H1 (cell line): ENCODE results near the gene SUSD1. TPM values are rescaled to one million over a fixed set of nuclear protein-coding genes. Genes with fewer than 3 reads are reported as not detected.

Experiments used
- CTCF ChIA-PET: fragments of 300-600 bp; sonication (Branson Sonifier 250); formaldehyde crosslinking; loops from one replicate; lab custom pipeline; 2021; ENCODE audit not compliant: partially characterized antibody; lab: Charles Lee
- POLR2A ChIA-PET: fragments of 300-600 bp; sonication (Branson Sonifier 250); formaldehyde crosslinking; loops from one replicate; lab custom pipeline; 2021; ENCODE audit warnings: inconsistent platforms; ENCODE audit not compliant: partially characterized antibody; lab: Charles Lee
- DNase-seq, 2 experiments: peaks; one replicate each; pipeline versions ENCODE4 v3.0.0 to v3.0.0-alpha.2; 2010 to 2022; ENCODE audit warnings: low spot score in 2 of 2, low read depth in 1 of 2, mixed read lengths in 1 of 2
- FAIRE-seq: peaks from 2 replicates; lab custom pipeline; 2011; peaks lifted over from hg19 to GRCh38; lab: Jason Lieb, UNC
- H2AFZ ChIP-seq: 2 replicates; pipeline ENCODE4 v1.8.1; 2012; ENCODE audit warnings: low read length, inconsistent platforms
- H2AK5ac ChIP-seq: 2 replicates; pipeline ENCODE4 v1.6.1; 2013; ENCODE audit warnings: low read depth, low read length
- H2BK120ac ChIP-seq: replicated peaks from 2 replicates; pipeline ENCODE3; 2013; ENCODE audit warnings: low read depth, low read length, inconsistent platforms
- H2BK12ac ChIP-seq: 2 replicates; pipeline ENCODE4 v1.6.1; 2013; ENCODE audit warnings: low read depth, low read length
- H2BK15ac ChIP-seq: 2 replicates; pipeline ENCODE4 v1.6.1; 2013; ENCODE audit warnings: low read length
- H2BK20ac ChIP-seq: 2 replicates; pipeline ENCODE4 v1.6.1; 2013; ENCODE audit warnings: low read length
- H2BK5ac ChIP-seq: 2 replicates; pipeline ENCODE4 v1.6.1; 2013; ENCODE audit warnings: low read depth, low read length
- H3K14ac ChIP-seq: 2 replicates; pipeline ENCODE4 v1.6.1; 2013; ENCODE audit warnings: inconsistent platforms; ENCODE audit not compliant: insufficient read length
- H3K18ac ChIP-seq: 2 replicates; pipeline ENCODE4 v1.6.1; 2013; ENCODE audit warnings: low read length; ENCODE audit errors: extremely low read depth
- H3K23ac ChIP-seq: 2 replicates; pipeline ENCODE4 v1.6.1; 2013; ENCODE audit warnings: inconsistent platforms; ENCODE audit not compliant: insufficient read length
- H3K23me2 ChIP-seq: 2 replicates; pipeline ENCODE4 v1.6.1; 2013; ENCODE audit warnings: low read depth, low read length
- H3K27ac ChIP-seq: 2 replicates; pipeline ENCODE4 v1.6.1; 2011; ENCODE audit warnings: low read depth, low read length, inconsistent platforms
- H3K27me3 ChIP-seq, 4 experiments: replicated peaks in 1 of 4; 1 replicate in 1 of 4; 2 replicates in 3 of 4; pipeline versions ENCODE4 v1.6.1 to v1.8.1; 2011 to 2013; ENCODE audit warnings: low read length in 3 of 4, mild to moderate bottlenecking in 3 of 4, inconsistent platforms in 2 of 4, mixed read lengths in 2 of 4, moderate library complexity in 1 of 4; ENCODE audit not compliant: control insufficient read depth in 3 of 4, insufficient read depth in 3 of 4; ENCODE audit errors: extremely low read depth in 1 of 4
- H3K36me3 ChIP-seq, 4 experiments: 2 replicates each; pipeline versions ENCODE4 v1.6.1 to v1.8.1; 2011 to 2013; ENCODE audit warnings: mild to moderate bottlenecking in 4 of 4, low read length in 3 of 4, moderate library complexity in 2 of 4, control low read depth in 1 of 4, inconsistent platforms in 1 of 4; ENCODE audit not compliant: insufficient read depth in 4 of 4, control insufficient read depth in 2 of 4
- H3K4ac ChIP-seq: replicated peaks from 2 replicates; pipeline ENCODE3; 2013; ENCODE audit warnings: low read length, low read depth, mixed read lengths, inconsistent platforms; ENCODE audit not compliant: insufficient read length
- H3K4me1 ChIP-seq, 4 experiments: replicated peaks in 1 of 4; 1 replicate in 1 of 4; 2 replicates in 3 of 4; pipeline versions ENCODE4 v1.6.1 to v1.8.1; 2011 to 2013; ENCODE audit warnings: low read length in 3 of 4, inconsistent platforms in 2 of 4, mixed read lengths in 1 of 4; ENCODE audit not compliant: insufficient read depth in 4 of 4, control insufficient read depth in 3 of 4
- H3K4me2 ChIP-seq, 2 experiments: 2 replicates each; pipeline versions ENCODE4 v1.6.1 to v1.8.1; 2011 to 2013; ENCODE audit warnings: low read depth in 2 of 2, low read length in 2 of 2, control low read depth in 1 of 2, inconsistent platforms in 1 of 2, mild to moderate bottlenecking in 1 of 2; ENCODE audit not compliant: insufficient read depth in 1 of 2
- H3K4me3 ChIP-seq, 4 experiments: fragments of 200-600, 300-600 bp in 1 of 4; sonication (generic), shearing (Covaris generic), sonication (Bioruptor Twin) in 1 of 4; 2 replicates each; pipeline versions ENCODE4 v1.5.1 to v1.8.1; 2011 to 2016; ENCODE audit warnings: low read length in 4 of 4, low read depth in 3 of 4, control low read depth in 2 of 4, inconsistent platforms in 2 of 4, mild to moderate bottlenecking in 2 of 4, mixed read lengths in 1 of 4, moderate library complexity in 1 of 4; ENCODE audit not compliant: insufficient read depth in 2 of 4; ENCODE audit errors: extremely low read depth in 1 of 4
- H3K56ac ChIP-seq: replicated peaks from 2 replicates; pipeline ENCODE3; 2013; ENCODE audit warnings: low read depth, mild to moderate bottlenecking, mixed read lengths, low read length, inconsistent platforms; ENCODE audit not compliant: insufficient read length
- H3K79me1 ChIP-seq: 2 replicates; pipeline ENCODE4 v1.6.1; 2013; ENCODE audit warnings: low read depth, low read length, control low read depth
- H3K79me2 ChIP-seq, 2 experiments: 2 replicates each; pipeline versions ENCODE4 v1.6.1 to v1.8.1; 2012 to 2013; ENCODE audit warnings: low read length in 2 of 2, mild to moderate bottlenecking in 2 of 2, inconsistent platforms in 1 of 2; ENCODE audit not compliant: insufficient read depth in 2 of 2, control insufficient read depth in 1 of 2
- H3K9ac ChIP-seq, 4 experiments: replicated peaks in 1 of 4; 1 replicate in 1 of 4; 2 replicates in 3 of 4; pipeline versions ENCODE4 v1.6.1 to v1.8.1; 2011 to 2013; ENCODE audit warnings: low read depth in 3 of 4, low read length in 3 of 4, control low read depth in 2 of 4, mild to moderate bottlenecking in 2 of 4, moderate library complexity in 2 of 4, inconsistent platforms in 1 of 4; ENCODE audit errors: extremely low read depth in 1 of 4
- H3K9me3 ChIP-seq, 2 experiments: 2 replicates each; pipeline versions ENCODE4 v1.6.1 to v1.8.1; 2012 to 2013; ENCODE audit warnings: mild to moderate bottlenecking in 2 of 2, moderate library complexity in 2 of 2, control low read depth in 1 of 2, inconsistent platforms in 1 of 2, low read depth in 1 of 2, low read length in 1 of 2, mixed read lengths in 1 of 2; ENCODE audit not compliant: insufficient read depth in 2 of 2
- H4K20me1 ChIP-seq, 2 experiments: replicated peaks in 1 of 2; 2 replicates each; pipeline versions ENCODE3 to v1.8.1; 2011 to 2013; ENCODE audit warnings: inconsistent platforms in 2 of 2, low read length in 2 of 2, mild to moderate bottlenecking in 1 of 2; ENCODE audit not compliant: insufficient read depth in 2 of 2, control insufficient read depth in 1 of 2
- H4K5ac ChIP-seq: 2 replicates; pipeline ENCODE4 v1.6.1; 2013; ENCODE audit warnings: low read length, low read depth, mixed read lengths, inconsistent platforms; ENCODE audit not compliant: insufficient read length
- H4K8ac ChIP-seq: 2 replicates; pipeline ENCODE4 v1.8.0; 2013; ENCODE audit warnings: mild to moderate bottlenecking, moderate library complexity, low read length, inconsistent platforms; ENCODE audit not compliant: insufficient read depth; ENCODE audit errors: extremely low read depth
- H4K91ac ChIP-seq: replicated peaks from 2 replicates; pipeline ENCODE3; 2013; ENCODE audit warnings: low read length, mixed read lengths, inconsistent platforms; ENCODE audit not compliant: insufficient read length
- MAFK ChIP-seq: IDR thresholded peaks from 2 replicates; pipeline ENCODE4 v1.6.1; 2012; ENCODE audit warnings: low read depth, mild to moderate bottlenecking, improper control_type of control experiment, low read length
- ZNF274 ChIP-seq: IDR thresholded peaks from 2 replicates; pipeline ENCODE4 v1.7.0; 2012; ENCODE audit warnings: low read length, borderline replicate concordance; ENCODE audit errors: extremely low read depth
- WGBS, 2 experiments: shearing (Covaris generic) in 1 of 2; methylation state at CpG; one replicate each; pipeline versions ENCODE4 v1.1.6 to v1.1.7; 2013 to 2015; ENCODE audit warnings: low lambda C conversion rate in 2 of 2, mixed read lengths in 2 of 2, inconsistent platforms in 1 of 2, low coverage in 1 of 2, missing lambda C conversion rate in 1 of 2; ENCODE audit not compliant: insufficient replicate concordance in 2 of 2, insufficient coverage in 1 of 2, insufficient read length in 1 of 2; ENCODE audit errors: extremely low coverage in 1 of 2, missing lambda C conversion rate in 1 of 2; 5-methylcytosine and 5-hydroxymethylcytosine counted together
- polyA plus RNA-seq, 7 experiments: library from polyadenylated mRNA; depleted of rRNA in 3 of 7; stranded (reverse) in 5 of 7; unstranded in 2 of 7; fragments of >200 nt in 5 of 7; fragments of 200-250 nt in 2 of 7; gene quantifications; 1 replicate in 5 of 7; 2 replicates in 1 of 7; 4 replicates in 1 of 7; pipeline versions ENCODE4 v1.2.1 to v1.2.3, GENCODE V29; 2011 to 2013; ENCODE audit warnings: missing spikeins in 2 of 7, mixed read lengths in 2 of 7
- total RNA-seq: library from RNA; stranded (reverse); fragmentation: NEBNext Ultra II Directional; extraction: Animal tissue kit (Norgen Biotek cat#: 25700); gene quantifications from 2 replicates; pipeline ENCODE4 v1.2.1, GENCODE V29; 2021

The SUSD1 gene
- total and polyA plus RNA-seq, 2 of the 8 experiments (the other 6 are each of a cell fraction or from before 2014, with no cell fraction given) = 2.8 to 7.2 TPM

GRCh38 chr9:112212926-112213325, 37.8 kb upstream of the SUSD1 start:
- H2AFZ ChIP-seq = no peak overlapping the region
- H3K4me2 ChIP-seq = no peak overlapping the region
- no peak overlapping the region for H2BK120ac ChIP-seq
- no peak overlapping the region for H3K18ac ChIP-seq
- no peak overlapping the region for H3K14ac ChIP-seq
- TF ChIP-seq MAFK (peak; percentile 51), ZNF274 (no peak)
- H3K79me2 ChIP-seq = no peaks in the 10 kb centered on the region
- no peaks in the 10 kb centered on the region for H3K23me2 ChIP-seq
- H4K20me1 ChIP-seq = no peaks in the 10 kb centered on the region
- H3K9ac ChIP-seq = no peak overlapping the region
- H3K79me1 ChIP-seq = no peaks in the 10 kb centered on the region
- H2AK5ac ChIP-seq = no peak overlapping the region
- ChIA-PET CTCF (interaction anchor here (1.0 to 1.7 kb wide), 2 partner anchors 12 to 37 kb away, joined by 3 to 5 read pairs; no protein-coding TSS in a partner anchor), POLR2A (interaction anchor here (1.2 kb wide), 1 partner anchor 100 kb away, joined by 3 read pairs; no protein-coding TSS in a partner anchor)
- DNase-seq (no peak), FAIRE-seq (no peak)
- 95% methylated on average over 2 of the region's 2 CpGs; no CpG with 5 or more reads in 1 of the 2 experiments for WGBS, 2 experiments
- H2BK15ac ChIP-seq = no peak overlapping the region
- no peak overlapping the region for H3K27ac ChIP-seq
- H4K8ac ChIP-seq = no peak overlapping the region
- no peaks in the 10 kb centered on the region; a peak in 1 of 7 replicates for H3K4me1 ChIP-seq
- no peak overlapping the region for H2BK20ac ChIP-seq
- no peak overlapping the region for H4K91ac ChIP-seq
- H3K4me3 ChIP-seq = no peak overlapping the region
- no peak overlapping the region for H3K4ac ChIP-seq
- H2BK12ac ChIP-seq = no peak overlapping the region
- no peak overlapping the region for H3K23ac ChIP-seq
- no peak overlapping the region for H2BK5ac ChIP-seq
- no peak overlapping the region for H3K56ac ChIP-seq
- no peak overlapping the region for H4K5ac ChIP-seq
- H3K27me3 ChIP-seq = no peaks in the 10 kb centered on the region
- no peaks in the 10 kb centered on the region for H3K9me3 ChIP-seq
- H3K36me3 ChIP-seq = peaks cover 0 to 3% (median 0%) of the 10 kb centered on the region in 4 experiments; a peak in 2 of 8 replicates
